D721Med (cell line): ENCODE measurements around the gene FOXP3.

Source experiments
- DNase-seq: peaks from one replicate; pipeline ENCODE4 v3.0.0; 2011; ENCODE audit warnings: low spot score; ENCODE audit not compliant: insufficient read length
- FAIRE-seq: peaks from 2 replicates; lab custom pipeline; 2011; peaks lifted over from hg19 to GRCh38; lab: Jason Lieb, UNC
- TF ChIP-seq, protein P1 (sequence below): IDR thresholded peaks from 2 replicates; pipeline ENCODE4 v1.5.1; 2012; ENCODE audit warnings: mild to moderate bottlenecking, control low read depth; ENCODE audit not compliant: insufficient read depth; ENCODE audit errors: missing control alignments

The FOXP3 gene

DNA sequence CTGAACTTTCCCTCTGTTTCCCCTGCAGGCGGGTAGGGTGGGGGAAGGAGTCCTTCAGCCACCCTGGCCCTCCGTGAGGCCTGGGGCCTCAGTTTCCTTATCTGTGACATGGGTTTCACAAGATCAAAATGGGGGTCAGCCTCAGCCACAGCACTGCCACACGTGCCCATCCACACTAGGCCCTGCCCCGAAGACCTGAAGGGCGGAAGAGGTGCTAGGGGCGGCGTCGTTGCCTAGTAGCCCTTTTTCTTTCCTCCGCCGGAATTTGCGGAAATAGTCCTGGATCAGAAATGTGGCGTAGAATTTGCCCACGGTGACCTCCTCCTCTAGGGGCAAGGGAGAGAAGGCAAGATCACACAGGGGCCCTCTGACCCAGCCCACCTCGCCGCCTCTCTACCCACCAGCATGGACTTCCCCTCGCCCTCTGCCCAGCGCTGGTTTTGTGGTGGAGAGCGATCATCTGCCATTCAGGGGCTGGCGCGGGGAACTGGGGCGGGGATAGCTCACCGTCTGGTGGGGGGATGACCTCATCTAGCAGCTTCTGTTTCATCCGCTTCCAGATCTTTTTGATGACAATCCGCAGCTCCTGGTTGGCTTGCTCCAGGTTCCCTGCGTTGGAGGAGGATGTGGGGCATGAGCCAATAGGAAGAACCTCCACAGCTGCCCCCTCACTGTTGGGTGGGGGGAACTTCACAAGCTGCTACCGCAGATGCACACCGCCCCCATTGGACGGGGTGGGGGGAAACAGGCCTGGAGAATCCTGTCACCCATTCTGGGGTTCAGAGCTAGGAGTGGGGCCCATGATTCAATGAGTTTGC, 54.9 kb downstream of the FOXP3 start:
- no peak for DNase-seq
- TF ChIP-seq, protein P1, sequence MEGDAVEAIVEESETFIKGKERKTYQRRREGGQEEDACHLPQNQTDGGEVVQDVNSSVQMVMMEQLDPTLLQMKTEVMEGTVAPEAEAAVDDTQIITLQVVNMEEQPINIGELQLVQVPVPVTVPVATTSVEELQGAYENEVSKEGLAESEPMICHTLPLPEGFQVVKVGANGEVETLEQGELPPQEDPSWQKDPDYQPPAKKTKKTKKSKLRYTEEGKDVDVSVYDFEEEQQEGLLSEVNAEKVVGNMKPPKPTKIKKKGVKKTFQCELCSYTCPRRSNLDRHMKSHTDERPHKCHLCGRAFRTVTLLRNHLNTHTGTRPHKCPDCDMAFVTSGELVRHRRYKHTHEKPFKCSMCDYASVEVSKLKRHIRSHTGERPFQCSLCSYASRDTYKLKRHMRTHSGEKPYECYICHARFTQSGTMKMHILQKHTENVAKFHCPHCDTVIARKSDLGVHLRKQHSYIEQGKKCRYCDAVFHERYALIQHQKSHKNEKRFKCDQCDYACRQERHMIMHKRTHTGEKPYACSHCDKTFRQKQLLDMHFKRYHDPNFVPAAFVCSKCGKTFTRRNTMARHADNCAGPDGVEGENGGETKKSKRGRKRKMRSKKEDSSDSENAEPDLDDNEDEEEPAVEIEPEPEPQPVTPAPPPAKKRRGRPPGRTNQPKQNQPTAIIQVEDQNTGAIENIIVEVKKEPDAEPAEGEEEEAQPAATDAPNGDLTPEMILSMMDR, result no peak
- no peak for FAIRE-seq

DNA sequence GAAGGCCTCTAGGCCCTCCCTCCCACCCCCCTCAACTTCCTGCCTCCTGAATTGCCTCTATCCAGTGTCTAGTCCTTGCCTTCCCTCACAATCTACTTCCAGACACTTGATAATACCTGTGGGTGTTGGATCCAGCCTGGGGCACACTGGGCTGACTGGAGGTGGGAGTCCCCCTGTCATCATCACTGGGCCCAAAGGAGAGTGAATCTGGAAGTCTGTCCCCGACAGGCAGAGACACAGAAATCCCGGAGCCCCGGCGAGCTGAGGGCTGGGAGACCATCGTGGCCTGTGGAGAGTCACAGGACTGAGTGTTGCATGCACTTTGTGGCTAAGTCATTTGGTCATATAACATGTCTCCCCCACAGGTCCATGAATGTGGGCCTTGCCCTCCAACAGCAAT, 56.1 kb downstream of the FOXP3 start:
- FAIRE-seq, result no peak
- TF ChIP-seq, protein P1, result no peak
- DNase-seq, result no peak

DNA sequence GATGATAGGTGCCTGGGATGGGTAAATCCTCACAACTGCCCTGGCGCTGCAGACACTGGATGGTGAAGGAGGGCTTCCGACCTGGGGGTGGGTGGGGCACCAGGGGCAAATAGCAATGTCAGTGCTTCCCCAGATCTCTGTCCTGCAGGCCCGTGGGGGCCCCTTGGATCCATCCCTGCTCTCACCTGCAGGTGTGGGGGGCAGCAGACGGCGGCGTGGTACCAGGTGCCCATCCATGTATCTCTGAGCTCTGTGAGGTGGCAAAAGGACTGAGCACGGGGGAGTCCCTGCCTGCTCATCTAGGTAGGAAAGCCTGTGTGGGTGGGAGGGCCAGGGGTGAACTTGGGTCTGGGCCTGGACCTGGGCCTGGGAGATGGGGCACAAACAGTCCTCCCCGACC, 58.0 kb downstream of the FOXP3 start:
- TF ChIP-seq, protein P1, result no peak
- FAIRE-seq (no peak), DNase-seq (no peak)

DNA sequence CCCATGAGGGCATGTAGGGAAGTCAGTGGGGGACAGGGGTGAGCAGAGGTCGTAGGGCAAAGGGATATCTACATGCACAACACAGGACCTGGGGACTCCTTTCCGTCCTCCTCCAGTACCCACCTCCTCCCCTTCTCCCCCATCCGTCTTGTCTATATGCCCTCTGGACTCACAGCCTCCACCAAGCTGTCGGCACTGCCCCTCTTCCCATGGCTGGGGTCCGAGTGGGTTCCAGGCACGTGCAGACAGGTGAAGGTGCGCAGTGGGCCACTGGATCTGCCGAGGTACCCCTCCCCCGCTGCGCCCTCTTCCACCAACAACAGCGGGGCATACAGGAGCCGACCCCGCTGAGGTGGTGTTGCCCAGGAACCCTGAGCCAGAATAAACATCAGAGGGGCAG, 59.1 kb downstream of the FOXP3 start:
- DNase-seq, result no peak
- TF ChIP-seq, protein P1, result no peak
- no peak for FAIRE-seq

DNA sequence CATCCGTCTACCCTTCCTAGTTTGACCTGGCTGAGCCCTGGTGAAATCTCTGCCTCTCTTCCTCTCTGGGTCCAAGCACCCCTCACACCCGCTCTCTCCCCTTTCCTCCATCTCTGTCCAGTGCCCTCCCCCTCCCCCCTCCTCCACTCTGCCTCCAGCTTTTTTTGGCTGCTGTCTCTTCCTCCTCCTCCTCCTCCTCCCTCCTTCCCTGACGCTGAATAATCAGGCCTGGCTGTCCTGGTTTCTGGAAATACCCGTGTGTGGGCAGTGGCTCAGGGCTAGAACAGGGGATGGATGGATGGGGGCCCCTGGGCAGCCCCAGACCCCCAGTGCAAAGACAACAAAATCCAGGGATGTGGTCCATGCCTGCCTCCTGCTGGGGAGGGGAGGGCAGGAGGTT, 59.8 kb downstream of the FOXP3 start:
- DNase-seq (no peak), FAIRE-seq (no peak)
- TF ChIP-seq, protein P1, result no peak

DNA sequence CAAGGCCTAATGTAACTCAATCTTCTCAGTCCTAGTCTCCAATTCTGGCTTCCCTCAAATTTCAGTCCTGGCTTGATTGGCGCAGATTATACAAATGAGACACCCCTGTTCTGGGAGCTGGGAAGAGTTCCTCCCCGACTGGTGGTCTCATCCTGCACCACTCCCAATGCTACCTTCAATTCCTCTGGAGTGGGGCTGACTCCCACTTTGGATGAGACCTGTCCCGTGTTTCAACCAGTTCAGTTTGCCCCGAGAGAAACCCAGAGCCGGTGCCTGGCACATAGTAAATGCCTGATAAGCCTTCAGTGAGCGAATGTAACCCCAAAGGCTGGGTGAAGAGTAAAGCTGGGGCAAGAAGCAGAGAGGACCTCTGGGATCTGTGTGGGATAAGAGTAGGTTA, 60.5 kb downstream of the FOXP3 start:
- TF ChIP-seq, protein P1, result no peak
- DNase-seq, result no peak
- FAIRE-seq, result no peak

DNA sequence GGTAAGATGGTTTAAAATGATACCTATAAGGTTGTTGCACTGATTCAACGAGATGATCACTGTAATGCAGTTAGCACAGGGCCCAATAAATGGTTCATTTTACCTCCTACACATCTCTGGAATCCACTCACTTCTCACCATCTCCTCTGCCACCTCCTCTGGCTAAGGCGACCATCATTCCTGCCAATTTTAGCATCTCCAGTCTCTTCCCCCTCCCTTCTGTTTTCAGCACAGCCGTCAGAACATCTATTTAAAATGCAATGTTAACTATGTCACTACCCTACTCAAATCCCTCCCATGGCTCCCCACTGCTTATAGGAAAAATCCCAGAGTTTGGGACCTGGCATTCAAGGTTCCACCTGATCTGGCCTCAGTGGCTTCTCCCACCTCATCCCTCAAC, 61.0 kb downstream of the FOXP3 start:
- TF ChIP-seq, protein P1, result no peak
- FAIRE-seq, result no peak
- DNase-seq, result no peak
